ENCODE data around the gene SUMO3.

Gene SUMO3

DNA sequence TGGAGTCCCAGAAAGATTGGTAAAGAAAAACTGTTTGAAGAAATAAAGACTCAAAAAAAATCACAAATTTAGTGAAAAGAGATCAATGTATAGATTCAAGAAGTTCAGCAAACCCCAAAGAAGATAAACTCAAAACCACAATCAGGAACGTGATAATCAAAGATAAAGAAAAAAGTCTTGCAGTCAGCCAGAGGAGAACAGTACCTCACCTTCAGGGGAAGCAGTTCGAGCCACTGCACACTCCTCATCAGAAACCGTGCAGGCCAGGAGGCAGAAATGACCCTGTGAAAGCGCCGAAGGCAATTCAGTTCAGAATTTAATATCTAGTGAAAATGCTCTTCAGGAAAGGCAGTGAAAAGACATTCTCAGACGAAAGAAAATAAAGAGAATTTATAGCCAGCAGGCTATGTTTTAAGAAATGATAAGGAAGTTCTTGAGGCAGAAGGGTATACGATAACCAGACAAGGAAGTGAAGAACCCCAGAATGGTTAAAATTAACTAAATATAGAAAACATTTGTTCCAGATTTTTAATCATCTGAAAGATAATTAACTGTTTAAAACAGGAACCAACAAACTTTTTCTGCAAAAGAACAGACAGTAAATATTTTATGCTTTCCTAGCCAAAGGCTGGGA lies 13.5 kb upstream of the SUMO3 start:
- DNase-seq (ENCODE audit: low read depth in 2 of 2) = no peak

GRCh38 chr21:44829507-44830092 lies 11.7 kb upstream of the SUMO3 start:
- DNase-seq (ENCODE audit: low read depth in 2 of 2) = no peak

GRCh38 chr21:44828362-44829056 lies 10.6 kb upstream of the SUMO3 start:
- no peak for DNase-seq (ENCODE audit: low read depth in 2 of 2)

DNA sequence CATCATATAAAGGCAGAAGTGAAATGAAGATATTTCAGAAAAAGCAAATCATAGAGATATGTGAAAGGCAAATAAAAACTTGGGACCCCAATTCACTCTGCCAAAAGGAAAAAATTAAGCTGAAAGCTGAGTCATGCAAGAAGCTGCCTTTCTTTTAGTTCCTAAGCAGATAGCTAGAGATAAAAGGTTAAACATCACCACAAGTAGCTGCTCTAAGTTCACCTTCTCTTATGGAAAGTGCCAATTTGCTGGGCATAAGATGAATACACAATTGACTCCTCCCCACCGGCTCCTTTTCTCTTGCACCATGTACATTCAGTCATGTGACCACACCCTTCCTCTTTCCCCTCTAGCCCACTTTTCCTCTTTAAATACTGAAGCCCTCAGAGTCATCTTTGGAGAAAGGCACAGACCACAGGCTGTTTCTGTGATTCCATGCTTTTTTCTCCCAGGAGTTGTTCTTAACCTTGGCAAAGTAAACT lies 5.4 kb upstream of the SUMO3 start:
- DNase-seq (ENCODE audit: low read depth in 2 of 2) = no peak

GRCh38 chr21:44822484-44823178 lies 4.8 kb upstream of the SUMO3 start:
- no peak for DNase-seq (ENCODE audit: low read depth in 2 of 2)

- DNase-seq (ENCODE audit: low read depth in 2 of 2) = no peak
These were observed 3.0 kb upstream of the SUMO3 start for GRCh38 chr21:44820851-44821250.

DNA sequence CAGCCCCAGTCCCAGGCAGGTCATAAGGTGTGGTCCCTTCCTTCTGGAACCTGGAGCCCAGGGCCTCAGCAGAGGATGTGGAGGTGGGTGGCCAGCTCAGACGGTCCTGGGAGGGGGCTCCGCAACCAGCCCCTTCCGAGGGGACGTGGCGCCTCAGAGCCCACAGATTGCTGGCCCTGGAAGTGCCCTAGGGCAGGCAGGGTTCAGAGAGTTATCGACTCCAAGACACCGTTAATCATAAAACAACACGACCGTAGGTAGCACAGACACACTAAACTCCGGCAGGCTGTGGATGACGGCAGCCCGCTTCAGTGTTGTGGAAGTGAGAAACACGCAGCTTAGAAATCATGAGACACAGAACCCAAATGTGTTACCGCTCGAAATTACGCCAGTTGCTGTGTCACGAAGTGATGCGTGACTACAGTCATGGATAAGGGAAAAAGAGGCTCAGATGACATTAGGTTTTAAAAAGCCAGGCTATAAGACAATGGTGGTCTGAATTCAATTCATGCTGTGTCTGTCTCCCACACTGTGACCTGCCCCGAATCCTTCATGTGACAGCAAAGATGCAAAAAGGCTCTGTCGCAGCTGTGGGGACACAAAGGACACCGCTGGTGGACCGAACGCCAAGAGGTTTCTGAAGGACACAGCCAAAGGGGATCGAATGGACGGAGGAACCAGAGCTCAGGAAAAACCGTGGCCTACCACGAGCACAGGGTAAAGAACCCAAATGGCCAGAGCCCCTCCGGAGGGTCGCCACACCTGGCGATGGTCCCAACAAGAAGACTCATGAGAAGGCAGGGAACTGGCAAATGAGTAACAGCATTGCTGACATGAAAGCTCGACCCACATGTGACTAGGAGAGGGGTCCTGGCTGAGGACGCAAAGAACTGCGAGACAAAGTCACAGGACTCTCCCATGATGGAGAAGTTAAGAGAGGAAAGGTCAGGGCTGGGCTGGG lies 1.7 kb upstream of the SUMO3 start:
- no peak for DNase-seq (ENCODE audit: low read depth in 2 of 2)

DNA sequence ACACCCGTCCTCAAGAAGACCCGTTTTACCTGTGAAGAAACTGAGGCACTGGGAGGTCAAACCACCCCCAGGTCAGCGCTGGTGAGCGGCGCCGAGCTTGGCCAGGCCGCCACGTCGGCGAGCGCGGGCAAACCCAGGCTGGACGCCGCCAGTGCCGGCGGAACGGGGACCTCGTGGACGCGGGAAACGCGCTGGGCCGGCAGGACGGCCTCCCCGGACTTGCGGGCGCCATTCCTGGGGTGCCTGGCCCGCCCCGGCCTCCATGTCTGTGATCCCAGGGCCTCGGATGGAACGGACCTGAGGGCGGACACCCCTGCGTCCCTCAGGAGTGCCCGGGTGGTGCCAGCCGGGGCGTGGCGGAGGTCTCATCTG lies 764 bp upstream of the SUMO3 start:
- no peak for DNase-seq (ENCODE audit: low read depth in 2 of 2)

DNA sequence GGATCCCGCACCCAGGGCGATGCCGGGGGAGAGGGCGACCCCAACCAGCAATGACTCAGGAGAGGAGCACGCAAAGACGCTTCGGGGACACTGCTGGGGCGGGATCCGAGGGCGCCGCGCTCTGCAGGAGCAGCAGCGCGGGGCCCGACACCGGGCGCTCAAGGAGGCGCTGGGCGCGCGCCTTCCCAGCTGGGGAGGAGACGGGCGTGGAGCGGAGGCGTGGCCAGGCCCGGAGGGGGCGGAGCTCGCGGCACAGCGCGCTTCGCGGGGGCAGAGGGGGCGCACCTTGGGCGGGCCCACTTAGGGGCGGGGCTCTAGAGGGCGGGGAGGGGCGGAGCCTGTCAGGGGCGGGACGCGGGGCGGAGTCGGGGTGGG lies 369 bp downstream of the SUMO3 start:
- peak; percentile 84 to 90 for DNase-seq (ENCODE audit: low read depth in 2 of 2)

GRCh38 chr21:44816761-44817505 lies 929 bp downstream of the SUMO3 start:
- DNase-seq (ENCODE audit: low read depth in 2 of 2) = no peak

- no peak for DNase-seq (ENCODE audit: low read depth in 2 of 2)
These were observed 1.8 kb downstream of the SUMO3 start for GRCh38 chr21:44815852-44816628.

GRCh38 chr21:44815225-44815624 lies 2.6 kb downstream of the SUMO3 start:
- no peak for DNase-seq (ENCODE audit: low read depth in 2 of 2)

- DNase-seq (ENCODE audit: low read depth in 2 of 2) = no peak
These were observed 3.3 kb downstream of the SUMO3 start for GRCh38 chr21:44814498-44815023.

- DNase-seq (ENCODE audit: low read depth in 2 of 2) = no peak
These were observed 4.1 kb downstream of the SUMO3 start for GRCh38 chr21:44813727-44814126.

- no peak for DNase-seq (ENCODE audit: low read depth in 2 of 2)
These were observed 4.7 kb downstream of the SUMO3 start for GRCh38 chr21:44813149-44813548.

DNA sequence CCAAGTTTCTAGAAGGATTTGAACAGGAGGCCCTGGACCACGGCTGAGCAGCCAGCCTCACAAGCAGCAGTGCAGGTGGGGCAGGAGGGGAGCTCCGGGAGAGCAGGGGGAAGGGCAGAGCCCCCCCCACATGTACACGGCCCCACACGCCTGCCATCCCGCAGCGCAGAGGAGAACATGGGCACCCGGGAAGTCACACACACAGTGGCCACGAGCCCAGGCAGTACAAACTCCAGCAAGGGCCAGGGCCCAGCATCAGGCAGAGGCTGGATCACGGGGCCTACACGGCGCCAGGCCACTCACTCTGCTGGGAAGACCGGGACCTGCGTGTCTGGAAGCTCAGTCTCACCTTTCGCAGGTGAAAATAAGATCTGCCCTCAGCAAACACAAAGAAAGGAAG lies 5.2 kb downstream of the SUMO3 start:
- no peak for DNase-seq (ENCODE audit: low read depth in 2 of 2)

DNA sequence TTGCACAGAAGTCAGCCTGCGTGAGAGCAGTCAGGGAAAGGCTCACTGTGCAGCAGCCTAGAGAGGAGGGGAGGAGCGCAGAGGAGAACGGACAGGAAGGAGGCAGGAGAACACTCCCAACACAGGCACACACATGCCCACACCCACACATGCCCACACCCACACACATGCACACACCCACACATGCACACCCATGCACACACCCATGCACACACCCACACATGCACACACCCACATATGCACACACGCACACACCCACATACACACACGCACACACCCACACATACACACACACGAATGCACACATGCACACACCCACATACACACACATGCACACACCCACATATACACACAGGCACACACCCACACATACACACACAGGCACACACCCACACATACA lies 7.1 kb downstream of the SUMO3 start:
- DNase-seq (ENCODE audit: low read depth in 2 of 2) = no peak

- no peak for DNase-seq (ENCODE audit: low read depth in 2 of 2)
These were observed 12.0 kb downstream of the SUMO3 start for GRCh38 chr21:44805859-44806258.

DNA sequence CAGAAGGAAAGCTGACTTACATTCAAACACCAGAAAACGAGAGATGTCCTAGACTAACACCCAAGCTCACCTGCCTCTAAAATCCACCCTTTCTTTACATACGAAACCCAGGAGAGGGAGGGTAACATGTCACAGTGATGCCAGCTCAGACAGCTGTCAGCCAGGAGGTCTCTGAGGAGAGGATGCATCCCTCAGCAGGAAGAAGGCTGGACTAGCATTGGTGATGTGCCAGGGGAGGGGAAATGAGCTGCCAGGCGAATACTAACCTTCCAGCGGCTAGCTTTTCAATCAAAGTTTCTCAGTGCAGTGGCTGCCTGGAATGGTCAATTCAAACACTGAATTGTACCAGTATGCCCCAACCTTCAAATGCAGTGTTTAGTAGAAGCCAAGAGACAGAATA lies 12.6 kb downstream of the SUMO3 start:
- DNase-seq (ENCODE audit: low read depth in 2 of 2) = no peak

DNA sequence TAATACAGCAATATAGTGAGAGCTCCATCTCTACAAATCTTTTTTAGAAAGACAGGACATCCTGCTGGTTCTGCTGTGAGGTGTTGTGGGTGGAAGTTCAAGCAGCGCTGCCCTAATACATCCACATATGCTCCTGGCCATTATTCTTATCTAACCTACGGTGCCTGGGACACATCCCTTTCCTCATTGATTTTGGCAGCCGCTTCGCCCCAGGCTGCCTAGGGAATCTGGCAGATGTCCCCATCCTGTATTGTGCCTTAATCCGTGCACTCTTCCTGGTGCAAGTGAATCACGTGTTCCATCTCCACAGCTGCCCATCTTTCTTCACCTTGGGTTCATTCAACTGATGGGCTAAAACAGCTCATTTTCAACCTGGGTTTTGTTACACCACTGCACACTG lies 13.1 kb downstream of the SUMO3 start:
- DNase-seq (ENCODE audit: low read depth in 2 of 2) = no peak
